ENCODE results near the gene CDC23. TPM values are rescaled to one million over a fixed set of nuclear protein-coding genes. Genes with fewer than 3 reads are reported as not detected.

Gene CDC23
- total RNA-seq, 1 donor from 2014 or later: 40.8 TPM

DNA sequence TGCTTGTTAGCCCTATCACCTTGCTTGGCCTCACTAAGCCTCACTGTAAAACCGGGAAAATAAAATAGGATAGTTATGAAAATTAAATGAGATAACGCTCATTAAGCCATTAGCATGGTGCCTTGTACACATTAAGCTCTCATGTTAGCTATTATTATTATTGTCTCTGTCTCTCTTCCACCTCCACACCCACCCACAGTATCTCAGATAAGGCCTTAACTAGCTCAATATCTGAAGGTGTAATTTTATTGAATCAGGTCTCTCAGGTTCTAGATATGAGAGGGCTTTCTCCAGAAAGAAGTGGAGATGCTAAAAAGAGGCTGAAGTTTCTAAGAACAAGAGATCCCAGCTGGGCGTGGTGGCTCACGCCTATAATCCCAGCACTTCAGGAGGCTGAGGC is 33.7 kb upstream of the CDC23 start:
- Mint-ChIP-seq H3K36me3 (ENCODE audit: low read depth, unreplicated experiment) (no peaks in the 10 kb centered on the region), H3K9me3 (ENCODE audit: unreplicated experiment) (no peaks in the 10 kb centered on the region), H3K27ac (ENCODE audit: unreplicated experiment) (no peak overlapping the region), H3K4me1 (ENCODE audit: unreplicated experiment) (peaks cover 12% of the 10 kb centered on the region), H3K27me3 (ENCODE audit: unreplicated experiment) (peaks cover 4% of the 10 kb centered on the region), H3K4me3 (ENCODE audit: unreplicated experiment) (no peak overlapping the region)
- TF ChIP-seq, protein P1, sequence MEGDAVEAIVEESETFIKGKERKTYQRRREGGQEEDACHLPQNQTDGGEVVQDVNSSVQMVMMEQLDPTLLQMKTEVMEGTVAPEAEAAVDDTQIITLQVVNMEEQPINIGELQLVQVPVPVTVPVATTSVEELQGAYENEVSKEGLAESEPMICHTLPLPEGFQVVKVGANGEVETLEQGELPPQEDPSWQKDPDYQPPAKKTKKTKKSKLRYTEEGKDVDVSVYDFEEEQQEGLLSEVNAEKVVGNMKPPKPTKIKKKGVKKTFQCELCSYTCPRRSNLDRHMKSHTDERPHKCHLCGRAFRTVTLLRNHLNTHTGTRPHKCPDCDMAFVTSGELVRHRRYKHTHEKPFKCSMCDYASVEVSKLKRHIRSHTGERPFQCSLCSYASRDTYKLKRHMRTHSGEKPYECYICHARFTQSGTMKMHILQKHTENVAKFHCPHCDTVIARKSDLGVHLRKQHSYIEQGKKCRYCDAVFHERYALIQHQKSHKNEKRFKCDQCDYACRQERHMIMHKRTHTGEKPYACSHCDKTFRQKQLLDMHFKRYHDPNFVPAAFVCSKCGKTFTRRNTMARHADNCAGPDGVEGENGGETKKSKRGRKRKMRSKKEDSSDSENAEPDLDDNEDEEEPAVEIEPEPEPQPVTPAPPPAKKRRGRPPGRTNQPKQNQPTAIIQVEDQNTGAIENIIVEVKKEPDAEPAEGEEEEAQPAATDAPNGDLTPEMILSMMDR (IDR thresholded peaks at IDR 0.05; ENCODE audit: unreplicated experiment): no peak
- DNase-seq (ENCODE audit: low spot score): no peak

DNA sequence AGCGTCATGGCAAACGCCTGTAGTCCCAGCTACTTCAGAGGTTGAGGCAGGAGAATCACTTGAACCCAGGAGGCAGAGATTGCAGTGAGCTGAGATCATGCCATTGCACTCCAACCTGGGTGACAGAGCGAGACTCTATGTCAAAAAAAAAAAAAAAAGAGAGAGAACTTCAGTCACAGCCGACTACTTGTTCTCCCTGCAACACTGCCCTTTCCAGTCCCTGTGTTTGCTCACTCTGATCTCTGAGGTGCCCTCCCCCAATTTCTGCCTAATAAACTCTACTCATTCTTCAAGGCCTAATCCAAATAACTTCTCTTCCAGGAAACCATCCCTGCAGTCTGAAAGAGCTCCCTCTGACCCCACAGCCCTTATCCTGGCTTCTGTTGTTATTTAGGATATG is 33.2 kb upstream of the CDC23 start:
- H3K4me3 Mint-ChIP-seq (ENCODE audit: unreplicated experiment): no peak overlapping the region
- no peak overlapping the region for H3K27ac Mint-ChIP-seq (ENCODE audit: unreplicated experiment)
- DNase-seq (ENCODE audit: low spot score): no peak
- peaks cover 15% of the 10 kb centered on the region for H3K4me1 Mint-ChIP-seq (ENCODE audit: unreplicated experiment)
- no peaks in the 10 kb centered on the region for H3K9me3 Mint-ChIP-seq (ENCODE audit: unreplicated experiment)
- peaks cover 5% of the 10 kb centered on the region for H3K27me3 Mint-ChIP-seq (ENCODE audit: unreplicated experiment)
- H3K36me3 Mint-ChIP-seq (ENCODE audit: low read depth, unreplicated experiment): no peaks in the 10 kb centered on the region
- TF ChIP-seq, protein P1 (IDR thresholded peaks at IDR 0.05; ENCODE audit: unreplicated experiment): no peak

DNA sequence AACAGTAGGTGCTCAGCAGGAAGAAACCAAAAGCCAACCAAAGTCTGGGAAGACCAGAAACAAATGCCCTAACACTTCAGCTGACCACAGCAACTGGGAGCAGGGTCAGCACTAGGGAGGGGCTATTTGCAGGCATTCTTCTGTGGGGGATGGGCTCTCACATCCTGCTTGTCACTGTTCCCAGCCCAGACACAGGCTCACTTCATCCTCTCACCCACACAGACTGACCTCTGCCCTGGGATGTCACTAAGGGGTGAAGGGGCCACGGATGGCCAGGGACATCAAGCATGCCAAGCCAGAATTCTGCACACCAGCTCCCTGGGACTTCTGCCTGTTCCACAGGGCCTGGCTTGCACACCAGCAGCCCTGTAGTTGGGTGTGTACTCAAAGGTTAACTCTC is 32.6 kb upstream of the CDC23 start:
- Mint-ChIP-seq H3K27ac (ENCODE audit: unreplicated experiment) (no peak overlapping the region), H3K4me3 (ENCODE audit: unreplicated experiment) (no peak overlapping the region)

DNA sequence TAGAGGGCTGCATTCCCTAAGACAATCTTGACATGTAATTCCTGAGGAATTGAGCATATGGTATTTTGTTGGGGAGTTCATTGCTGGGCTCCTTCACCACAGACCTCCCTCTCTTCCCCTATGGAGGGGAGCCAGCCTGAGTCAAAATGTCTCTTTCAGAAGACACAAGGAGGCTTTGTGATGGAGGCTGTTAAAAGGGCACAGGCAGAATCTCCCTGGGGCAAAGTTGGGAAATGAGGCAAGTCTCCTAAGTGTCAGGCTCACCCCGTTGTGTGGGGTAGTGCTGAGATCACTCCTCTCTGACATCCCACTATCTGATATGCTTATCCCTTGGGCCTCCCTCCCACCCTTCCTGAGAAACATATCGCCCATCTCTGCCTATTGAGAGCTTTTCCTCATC is 30.7 kb upstream of the CDC23 start:
- TF ChIP-seq, protein P1 (IDR thresholded peaks at IDR 0.05; ENCODE audit: unreplicated experiment): no peak
- no peaks in the 10 kb centered on the region for H3K9me3 Mint-ChIP-seq (ENCODE audit: unreplicated experiment)
- H3K36me3 Mint-ChIP-seq (ENCODE audit: low read depth, unreplicated experiment): peaks cover 4% of the 10 kb centered on the region
- H3K4me1 Mint-ChIP-seq (ENCODE audit: unreplicated experiment): peaks cover 22% of the 10 kb centered on the region
- H3K27ac Mint-ChIP-seq (ENCODE audit: unreplicated experiment): no peak overlapping the region
- H3K4me3 Mint-ChIP-seq (ENCODE audit: unreplicated experiment): no peak overlapping the region
- H3K27me3 Mint-ChIP-seq (ENCODE audit: unreplicated experiment): peaks cover 13% of the 10 kb centered on the region
- no peak for DNase-seq (ENCODE audit: low spot score)

More for the DNA sequence above, 32.6 kb upstream of the CDC23 start:
- Mint-ChIP-seq H3K36me3 (ENCODE audit: low read depth, unreplicated experiment) (peaks cover 1% of the 10 kb centered on the region), H3K27me3 (ENCODE audit: unreplicated experiment) (peaks cover 10% of the 10 kb centered on the region), H3K4me1 (ENCODE audit: unreplicated experiment) (peaks cover 19% of the 10 kb centered on the region), H3K9me3 (ENCODE audit: unreplicated experiment) (no peaks in the 10 kb centered on the region)
- TF ChIP-seq, protein P1 (IDR thresholded peaks at IDR 0.05; ENCODE audit: unreplicated experiment): no peak
- DNase-seq (ENCODE audit: low spot score): peak; percentile 30

DNA sequence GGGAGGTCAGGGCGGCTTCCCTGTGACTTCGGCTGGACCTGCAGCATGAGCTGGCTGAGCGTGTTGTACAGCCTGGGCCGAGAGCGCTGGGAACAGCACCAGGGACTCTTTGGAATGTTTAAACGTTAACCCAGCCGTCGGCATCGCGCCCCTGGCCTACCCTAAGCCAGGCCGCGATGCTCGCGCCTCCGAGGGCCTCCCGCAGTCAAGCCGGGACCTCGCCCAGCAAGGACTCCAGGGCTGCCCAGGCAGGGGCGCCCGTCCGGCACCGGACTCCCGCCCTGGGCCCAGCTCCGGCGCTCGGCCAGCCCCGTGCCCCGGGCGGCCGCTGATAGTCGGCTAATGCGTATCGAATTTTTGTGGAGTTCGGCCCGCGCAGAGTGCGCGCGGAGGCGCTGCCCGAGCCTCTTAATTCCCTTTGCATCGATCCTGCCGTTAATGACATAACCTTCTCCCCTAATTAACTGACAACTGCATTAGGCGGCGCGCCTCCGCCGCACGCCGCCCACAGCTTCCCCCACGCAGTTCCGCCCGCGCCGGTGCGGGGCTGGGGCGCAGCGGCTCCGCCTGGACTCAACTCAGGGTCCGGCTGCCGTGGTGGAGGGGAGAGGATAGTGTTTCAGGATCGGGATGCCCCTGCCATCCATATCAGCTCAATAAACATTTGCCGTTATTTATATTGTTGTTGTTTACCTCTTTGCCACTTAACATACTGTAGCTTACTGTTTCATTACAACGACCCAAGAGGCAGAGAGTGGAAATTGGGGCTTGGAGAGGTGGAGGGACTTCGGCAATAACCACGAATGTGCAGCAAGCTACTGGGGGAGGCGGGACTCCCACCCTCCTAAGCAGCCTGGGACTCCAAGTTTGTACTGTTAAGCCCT is 28.8 kb upstream of the CDC23 start:
- Mint-ChIP-seq H3K4me3 (ENCODE audit: unreplicated experiment) (peak overlapping the region; percentile 62), H3K27me3 (ENCODE audit: unreplicated experiment) (peaks cover 13% of the 10 kb centered on the region), H3K9me3 (ENCODE audit: unreplicated experiment) (no peaks in the 10 kb centered on the region), H3K4me1 (ENCODE audit: unreplicated experiment) (peaks cover 22% of the 10 kb centered on the region), H3K36me3 (ENCODE audit: low read depth, unreplicated experiment) (peaks cover 4% of the 10 kb centered on the region), H3K27ac (ENCODE audit: unreplicated experiment) (no peak overlapping the region)
- TF ChIP-seq, protein P1 (IDR thresholded peaks at IDR 0.05; ENCODE audit: unreplicated experiment): no peak
- peak; percentile 37 for DNase-seq (ENCODE audit: low spot score)

All from endothelial cell (in vitro differentiated cells).